GM19455 (cell line): ENCODE results near the gene ZNF117.
"Not testable (repeated sequence)": the region's sequence is repeated elsewhere in the genome, so short reads cannot be mapped to it uniquely, and the experiment has no call there.

ENCODE experiments used
- ATAC-seq: cut with Tn5 transposase; IDR thresholded peaks from one replicate; pipeline ENCODE4 v1.9.1; 2021; ENCODE audit not compliant: unreplicated experiment

The ZNF117 gene

DNA sequence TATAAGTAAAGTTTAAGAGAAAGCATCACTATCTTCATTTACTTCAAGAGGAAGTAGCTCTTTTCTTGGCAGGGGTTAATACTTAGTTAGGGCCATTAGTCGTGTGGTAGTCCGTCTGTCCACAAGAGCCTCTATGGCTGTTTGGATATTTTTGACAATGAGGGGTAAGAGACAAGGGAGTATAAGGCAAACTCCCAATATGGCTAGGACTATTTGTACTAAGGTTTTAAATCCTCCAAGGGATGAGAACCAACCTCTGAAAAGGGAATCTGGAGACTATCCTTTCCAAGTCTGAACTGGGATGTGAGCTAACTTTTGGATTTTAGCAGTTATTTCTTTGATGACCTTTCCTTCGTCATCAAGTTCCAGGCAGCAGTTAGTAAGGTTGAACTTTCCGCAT lies at the start of gene ZNF117:
Gene ZNF117 (minus strand): TSS at position 101 of the 400 bp plus-strand sequence.
- no peak for ATAC-seq

DNA sequence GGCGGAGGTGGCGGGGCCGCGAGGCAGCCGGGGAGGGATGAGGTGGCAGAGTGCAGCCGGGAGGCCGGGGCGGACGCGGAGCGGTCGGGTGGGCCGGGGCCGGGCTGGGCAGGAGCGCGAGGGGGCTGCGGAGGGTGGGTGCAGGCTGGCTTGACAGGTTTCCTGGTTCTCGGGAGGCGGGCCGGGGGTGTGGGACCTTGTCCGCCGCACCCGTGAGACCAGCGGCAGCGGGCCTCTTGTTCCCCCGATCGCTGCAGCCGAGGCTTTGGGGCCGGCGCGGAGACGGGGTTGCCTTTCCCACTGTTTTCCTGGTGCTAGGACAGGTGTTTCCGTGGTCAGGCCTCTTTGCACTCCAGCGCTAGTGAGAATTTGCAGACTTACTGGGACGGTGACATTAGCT lies 47.9 kb upstream of the ZNF117 start:
- peak; percentile 16 for ATAC-seq

DNA sequence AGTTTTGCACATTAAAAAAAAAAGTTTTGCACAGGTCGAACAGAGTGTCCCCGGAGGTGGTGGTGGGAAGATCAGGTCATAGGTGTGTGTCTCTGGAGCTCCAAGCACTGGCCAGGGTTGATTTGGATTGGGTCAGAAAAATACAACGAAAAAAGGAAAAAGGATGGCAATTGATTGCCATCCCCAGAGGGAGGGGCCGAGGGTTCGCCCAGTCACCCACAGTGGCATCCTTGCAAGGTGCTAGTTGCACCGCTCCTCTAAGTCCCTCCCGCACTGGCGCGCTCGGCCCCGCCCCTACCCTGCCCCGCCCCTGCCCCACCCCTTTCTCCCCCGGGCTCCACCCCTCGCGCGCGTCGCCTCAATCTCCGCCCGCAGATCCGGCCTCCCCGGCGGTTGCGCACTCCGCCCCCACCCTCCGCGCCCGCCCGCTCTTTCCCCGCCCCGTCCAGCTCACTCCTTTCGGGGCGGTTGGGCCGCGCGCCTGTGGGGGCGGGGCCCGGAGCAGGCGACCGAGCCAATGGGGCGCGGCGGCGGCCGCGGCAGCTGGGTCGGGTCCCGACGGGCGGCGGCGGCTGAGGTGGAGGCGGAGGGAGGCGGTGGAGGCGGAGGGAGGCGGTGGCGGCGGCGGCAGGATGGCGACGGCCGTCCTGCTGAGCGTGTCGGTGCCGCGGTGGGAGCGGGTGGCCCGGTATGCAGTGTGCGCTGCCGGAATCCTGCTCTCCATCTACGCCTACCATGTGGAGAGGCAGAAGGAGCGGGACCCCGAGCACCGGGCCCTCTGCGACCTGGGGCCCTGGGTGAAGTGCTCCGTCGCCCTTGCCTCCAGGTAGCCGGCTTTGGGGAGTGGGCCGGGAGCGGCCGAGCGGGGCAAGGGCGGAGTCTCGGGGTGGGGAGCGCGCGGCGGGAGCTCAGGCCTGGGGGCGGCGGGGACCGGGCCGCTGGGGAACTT lies 47.2 kb upstream of the ZNF117 start:
- ATAC-seq = peak; percentile 80

DNA sequence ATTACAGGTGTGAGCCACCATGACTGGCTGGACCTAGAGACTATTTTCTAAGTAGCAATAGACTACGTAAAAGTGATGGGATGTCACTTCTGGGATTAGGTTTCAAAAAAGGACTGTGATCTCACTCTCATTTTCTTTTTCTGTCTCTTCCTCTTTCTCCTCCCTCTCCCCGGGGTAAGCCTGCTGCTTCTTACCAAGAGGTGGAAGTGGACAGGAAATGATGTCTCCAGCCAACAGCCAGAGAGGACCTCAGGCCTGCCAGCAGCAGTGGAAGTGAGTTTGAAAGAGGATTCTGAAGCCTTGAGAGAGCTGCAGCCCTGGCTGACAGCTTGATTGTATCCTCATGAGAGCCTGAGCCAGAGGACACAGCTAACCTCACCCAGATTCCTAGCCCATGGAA lies 45.7 kb upstream of the ZNF117 start:
- not testable (repeated sequence) for ATAC-seq

DNA sequence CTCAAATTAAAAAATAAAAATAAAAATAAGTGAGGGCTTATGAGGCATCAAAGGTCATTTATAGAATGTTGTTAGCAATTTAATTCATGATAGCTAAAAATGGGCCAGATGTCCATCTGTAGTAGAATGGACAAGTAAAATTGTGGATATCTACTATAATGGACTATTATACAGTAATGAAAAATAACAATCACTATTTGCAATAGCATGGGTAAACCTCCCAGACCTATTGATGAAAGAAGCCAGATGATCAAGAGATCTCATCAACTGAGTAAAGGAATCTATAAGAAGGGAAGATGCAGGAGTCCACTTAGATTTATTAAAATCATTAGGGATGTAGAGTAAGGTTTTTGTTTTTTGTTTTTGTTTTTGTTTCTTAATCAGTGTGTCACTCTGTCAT lies 44.6 kb upstream of the ZNF117 start:
- ATAC-seq = not testable (repeated sequence)

DNA sequence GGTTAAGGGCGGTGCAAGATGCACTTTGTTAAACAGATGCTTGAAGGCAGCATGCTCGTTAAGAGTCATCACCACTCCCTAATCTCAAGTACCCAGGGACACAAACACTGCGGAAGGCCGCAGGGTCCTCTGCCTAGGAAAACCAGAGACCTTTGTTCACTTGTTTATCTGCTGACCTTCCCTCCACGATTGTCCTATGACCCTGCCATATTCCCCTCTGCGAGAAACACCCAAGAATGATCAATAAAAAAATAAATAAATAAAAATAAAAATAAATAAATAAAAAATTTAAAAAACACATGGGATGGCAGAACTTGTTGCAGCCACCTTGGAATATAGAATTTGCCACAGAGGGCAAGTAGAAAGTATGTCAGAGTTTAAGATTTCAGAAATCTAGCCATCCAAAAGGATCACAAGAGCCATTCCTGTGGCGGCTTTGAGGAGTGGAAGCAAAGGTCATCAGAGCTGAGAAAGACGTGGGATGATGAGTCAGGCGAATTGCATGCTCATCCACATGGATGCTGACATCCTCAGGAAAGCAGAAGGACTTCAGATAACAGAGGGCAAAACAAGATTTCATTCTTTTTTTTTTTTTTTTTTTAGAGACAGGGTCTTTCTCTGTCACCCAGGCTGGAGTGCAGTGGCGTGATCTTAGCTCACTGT lies 43.4 kb upstream of the ZNF117 start:
- ATAC-seq = not testable (repeated sequence)

DNA sequence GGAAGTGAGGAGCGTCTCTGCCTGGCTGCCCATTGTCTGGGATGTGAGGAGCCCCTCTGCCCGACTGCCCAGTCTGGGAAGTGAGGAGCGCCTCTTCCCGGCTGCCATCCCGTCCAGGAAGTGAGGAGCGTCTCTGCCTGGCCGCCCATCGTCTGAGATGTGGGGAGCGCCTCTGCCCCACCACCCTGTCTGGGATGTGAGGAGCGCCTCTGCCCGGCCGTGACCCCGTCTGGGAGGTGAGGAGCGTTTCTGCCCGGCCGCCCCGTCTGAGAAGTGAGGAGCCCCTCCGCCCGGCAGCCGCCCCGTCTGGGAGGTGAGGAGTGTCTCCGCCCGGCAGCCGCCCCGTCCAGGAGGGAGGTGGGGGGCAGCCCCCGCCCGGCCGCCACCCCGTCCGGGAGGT lies 42.6 kb upstream of the ZNF117 start:
- ATAC-seq = not testable (repeated sequence)

DNA sequence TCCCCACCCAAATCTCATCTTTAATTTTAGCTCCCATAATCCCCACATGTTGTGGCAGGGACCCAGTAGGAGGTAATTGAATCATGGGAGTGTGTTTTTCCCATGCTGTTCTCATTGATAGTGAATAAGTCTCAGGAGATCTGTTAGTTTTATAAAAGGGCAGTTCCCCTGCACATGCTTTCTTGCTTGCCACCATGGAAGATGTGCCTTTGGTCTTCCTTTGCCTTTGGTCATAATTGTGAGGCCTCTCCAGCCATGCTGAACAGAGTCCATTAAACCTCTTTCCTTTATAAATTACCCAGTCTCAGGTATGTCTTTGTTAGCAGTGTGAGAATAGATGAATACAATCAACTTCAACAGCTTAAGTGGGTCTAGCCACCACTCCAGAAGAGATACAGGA lies 34.2 kb upstream of the ZNF117 start:
- ATAC-seq = not testable (repeated sequence)

DNA sequence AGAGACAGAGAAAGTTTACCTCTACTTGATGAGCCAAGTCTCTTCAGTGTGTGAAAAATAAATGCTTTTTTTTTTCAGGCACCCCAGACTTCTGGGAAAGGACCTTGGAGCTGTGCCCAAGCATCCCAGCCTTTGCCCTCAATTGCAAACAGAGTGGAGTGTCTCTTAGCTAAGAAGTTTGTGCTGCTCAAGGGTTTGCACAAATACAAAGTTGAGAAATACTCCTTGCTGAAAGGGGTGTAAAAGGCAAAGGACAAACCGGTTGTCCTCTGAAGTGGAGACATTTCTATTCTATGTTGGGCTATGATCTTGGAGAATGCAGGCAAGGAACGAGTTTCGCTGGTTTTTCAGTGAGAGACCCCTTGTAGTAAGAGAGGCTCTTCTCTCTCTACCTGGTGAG lies 30.1 kb upstream of the ZNF117 start:
- not testable (repeated sequence) for ATAC-seq

DNA sequence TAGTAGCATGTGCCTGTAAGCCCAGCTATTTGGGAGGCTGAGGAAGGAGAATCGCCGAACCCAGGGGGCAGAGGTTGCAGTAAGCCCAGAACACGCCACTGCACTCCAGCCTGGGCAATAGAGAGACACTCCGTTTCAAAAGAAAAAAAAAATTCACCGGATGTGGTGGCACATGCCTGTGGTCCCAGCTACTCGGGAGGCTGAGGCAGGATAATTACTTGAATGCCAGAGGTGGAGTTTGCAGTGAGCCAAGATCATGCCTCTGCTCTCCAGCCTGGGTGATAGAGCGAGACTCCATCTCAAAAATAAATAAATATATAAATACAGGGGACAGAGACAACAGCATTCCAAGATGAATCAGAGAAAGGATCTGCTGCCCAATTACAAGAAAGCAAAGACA lies 19.0 kb upstream of the ZNF117 start:
- not testable (repeated sequence) for ATAC-seq

DNA sequence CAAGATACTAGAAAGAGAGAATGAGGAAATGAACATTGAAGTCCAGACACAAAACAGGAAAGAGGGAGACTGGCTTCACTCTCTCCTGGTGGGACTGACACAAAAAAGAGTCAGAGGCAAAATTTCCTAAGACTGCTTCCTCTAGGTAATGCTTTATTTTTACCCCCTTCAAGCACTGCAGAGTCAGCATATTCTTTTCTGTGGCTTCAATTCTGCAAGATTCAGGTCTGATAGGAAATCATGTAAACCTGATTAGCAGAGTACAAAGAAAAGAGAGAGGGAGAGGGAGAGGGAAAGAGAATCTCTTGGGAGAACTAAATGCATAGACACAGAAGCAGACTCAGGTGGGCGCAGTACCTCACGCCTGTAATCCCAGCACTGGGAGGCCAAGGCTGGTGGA lies 18.6 kb upstream of the ZNF117 start:
- ATAC-seq = not testable (repeated sequence)

DNA sequence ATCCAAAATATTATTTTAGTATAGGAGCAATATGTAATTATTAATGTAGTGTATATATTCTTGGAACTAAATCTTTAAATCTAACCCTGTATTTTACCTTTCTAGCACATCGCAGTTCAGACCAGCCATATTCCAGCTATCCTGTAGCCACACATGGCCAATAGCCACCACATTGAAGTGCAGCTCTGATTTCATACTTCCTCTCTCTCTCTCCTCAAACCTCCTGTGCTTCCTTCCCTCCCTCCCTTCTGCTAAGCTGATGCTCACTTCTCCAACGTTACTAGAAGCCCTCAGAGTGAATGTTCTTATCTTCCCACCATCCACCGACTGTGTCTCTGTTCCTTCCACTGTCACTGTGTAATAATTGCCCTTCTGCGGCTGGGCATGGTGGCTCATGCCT lies 16.2 kb upstream of the ZNF117 start:
- ATAC-seq = not testable (repeated sequence)

DNA sequence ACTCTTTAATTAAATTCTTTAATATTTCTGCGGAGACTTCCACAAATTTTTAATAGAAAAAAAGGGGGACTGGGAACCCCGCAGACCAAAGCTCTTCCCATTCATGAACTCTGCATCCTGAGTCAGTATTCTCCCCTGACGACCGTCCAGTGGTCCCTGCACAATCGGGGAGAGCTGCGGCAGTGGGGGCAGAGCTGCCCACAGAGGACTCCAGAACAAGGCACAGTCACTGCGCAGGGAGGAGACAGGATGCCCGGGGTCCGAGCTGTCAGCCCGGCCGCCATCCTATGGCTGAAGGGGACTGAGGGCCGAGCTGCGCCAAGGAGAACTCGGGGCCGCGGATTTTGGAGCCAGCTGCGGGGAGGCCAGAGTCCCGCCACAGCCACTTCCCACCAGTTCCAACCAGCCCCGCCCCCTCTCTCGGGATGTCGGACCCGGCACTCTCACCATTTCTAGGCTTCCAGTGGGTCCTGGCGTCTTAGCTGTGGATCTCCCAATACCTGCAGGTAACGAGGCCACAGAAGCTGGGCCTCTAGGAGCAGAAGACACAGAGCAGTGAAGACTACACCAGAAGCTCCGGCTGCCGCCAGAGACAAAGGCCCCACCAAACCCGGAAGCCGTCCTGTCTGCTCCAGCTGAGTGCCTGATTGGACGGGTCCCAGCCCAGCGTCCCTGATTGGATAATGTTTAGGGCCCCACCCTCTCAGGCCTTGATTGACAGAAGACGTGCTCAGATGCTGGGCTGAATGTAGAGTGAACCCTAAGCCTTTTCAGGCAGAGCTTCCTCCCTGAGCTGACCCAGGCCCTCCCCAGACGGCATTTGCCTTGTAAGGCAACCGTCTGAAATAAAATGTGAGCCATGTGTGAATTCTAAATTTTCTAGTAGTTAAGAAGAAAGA lies 15.5 kb upstream of the ZNF117 start, which contains the start of gene ERV3-1:
Gene ERV3-1 (minus strand): TSS at position 594 of the 899 bp plus-strand sequence. CDS start 13,661 bp downstream, outside the sequence.
- peak; percentile 100 for ATAC-seq

DNA sequence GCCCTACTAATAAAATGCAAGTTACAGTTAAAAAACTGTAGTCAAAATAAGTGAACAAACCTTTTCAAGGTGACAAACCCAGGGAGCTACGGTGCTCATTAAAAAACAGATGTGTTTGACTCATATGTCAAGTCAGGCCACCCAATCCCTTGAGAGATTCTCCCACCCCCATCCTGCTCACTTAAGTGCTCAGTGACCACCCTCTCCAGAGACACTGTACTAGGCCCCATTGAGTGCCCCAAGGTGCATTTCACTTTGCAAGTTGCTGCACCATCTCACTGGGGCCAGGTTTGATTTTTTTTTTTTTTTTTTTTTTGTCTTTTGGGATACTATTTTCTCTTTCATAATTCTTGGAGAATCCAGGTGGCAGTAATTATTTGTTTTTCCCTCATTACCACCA lies 13.7 kb upstream of the ZNF117 start:
- no peak for ATAC-seq

DNA sequence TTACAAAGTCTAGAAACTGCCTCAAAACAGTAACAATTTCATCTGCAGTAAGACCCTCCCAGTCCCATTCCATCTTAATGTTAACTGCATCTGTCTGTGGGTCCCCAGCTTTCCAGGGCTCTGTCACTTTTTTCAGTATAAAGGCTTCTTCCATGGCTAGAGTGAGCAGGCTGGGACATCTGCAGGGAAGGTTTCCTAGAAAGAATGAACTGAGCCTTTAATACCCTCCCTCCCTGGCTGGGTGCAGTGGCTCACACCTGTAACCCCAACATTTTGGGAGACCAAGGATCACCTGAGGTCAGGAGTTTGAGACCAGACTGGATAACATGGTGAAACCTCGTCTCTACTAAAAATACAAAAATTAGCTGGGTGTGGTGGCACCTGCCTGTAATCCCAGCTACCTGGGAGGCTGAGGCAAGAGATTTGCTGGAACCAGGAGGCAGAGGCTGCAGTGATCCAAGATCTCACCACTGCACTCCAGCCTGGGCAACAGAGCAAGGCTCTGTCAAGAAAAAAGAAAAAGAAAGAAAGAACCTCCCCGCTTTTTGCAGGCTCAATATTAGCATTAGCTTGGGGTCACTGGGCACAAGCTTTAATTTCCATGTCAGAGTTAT lies 12.2 kb upstream of the ZNF117 start:
- ATAC-seq = no peak

DNA sequence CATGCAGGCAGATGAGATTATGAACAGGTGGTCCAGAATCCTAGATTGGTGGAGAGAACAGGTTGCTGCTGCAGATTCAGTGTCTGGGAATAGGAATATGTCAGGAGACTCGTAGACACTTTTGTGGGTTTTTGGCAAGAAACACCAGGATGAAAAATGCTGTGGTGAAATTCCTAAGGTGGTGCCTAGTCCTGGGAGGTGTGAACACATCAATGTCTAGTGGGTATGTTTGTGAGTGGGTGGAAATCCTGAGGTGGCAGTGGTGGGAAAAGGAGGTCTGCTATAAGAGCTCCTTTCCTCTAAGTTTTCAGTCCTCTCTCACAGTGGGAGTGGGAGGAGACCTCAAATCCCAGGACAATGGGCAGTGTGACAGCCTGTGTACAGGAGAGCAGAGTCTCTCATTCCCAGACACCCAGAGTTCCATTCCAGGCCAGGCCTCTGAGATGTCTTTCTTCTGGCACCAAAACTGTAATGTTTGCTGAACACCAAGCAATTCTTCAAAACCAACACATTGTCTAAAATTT lies 10.5 kb upstream of the ZNF117 start:
- ATAC-seq = no peak

DNA sequence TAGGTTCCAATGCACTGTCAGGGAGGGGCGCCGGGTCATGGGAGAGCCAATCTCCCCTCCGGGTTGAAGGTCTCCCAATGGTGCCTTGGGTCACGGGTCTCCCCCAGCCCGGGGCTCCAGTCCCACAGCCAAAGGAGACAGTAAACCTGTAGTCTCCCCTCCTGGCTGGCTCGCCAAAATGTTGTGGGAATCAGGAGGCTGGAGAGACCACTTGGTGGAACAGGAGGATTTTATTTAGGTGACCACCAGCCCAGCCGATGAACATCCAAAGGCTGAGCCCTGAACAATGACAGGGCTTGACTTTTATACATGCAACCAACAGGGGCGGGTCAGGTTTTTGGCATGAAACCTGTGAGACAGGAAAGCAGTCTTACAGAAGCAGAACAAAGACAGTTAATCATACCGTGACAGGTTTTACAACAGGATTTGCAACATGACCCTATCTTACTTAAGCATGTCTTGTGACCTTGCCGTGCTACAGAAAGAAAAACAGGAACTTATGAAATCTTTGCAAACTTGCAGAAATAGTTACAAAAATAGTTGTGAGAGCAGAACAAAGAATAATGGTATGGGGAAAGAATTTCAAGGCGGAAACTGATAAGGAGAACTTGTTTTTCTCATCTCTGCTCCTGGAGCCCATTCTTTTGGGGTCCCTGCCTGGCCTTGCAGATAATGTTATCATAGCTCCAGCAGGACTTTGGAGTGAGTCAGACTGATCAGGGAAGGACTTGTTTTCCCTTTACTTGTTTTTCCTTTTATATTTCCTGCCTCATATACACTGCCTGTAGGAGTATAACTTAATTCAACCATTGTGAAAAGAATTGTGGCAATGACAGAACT lies 8.5 kb upstream of the ZNF117 start:
- ATAC-seq = no peak

DNA sequence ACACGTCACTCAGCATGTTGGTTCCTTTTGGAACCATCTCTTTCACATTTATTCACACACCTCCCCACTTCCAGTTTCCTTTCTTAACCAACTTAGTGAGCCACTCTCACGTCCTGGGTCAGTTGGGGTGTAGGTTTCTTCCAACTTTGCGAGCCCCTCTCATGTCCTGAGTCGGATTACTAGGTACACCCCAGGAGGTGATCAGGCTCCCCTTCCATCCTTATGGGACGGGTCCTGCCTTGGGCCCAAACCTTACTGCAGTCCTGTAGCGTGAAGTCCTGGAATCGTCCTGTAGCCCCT lies 8.0 kb upstream of the ZNF117 start:
- no peak for ATAC-seq

DNA sequence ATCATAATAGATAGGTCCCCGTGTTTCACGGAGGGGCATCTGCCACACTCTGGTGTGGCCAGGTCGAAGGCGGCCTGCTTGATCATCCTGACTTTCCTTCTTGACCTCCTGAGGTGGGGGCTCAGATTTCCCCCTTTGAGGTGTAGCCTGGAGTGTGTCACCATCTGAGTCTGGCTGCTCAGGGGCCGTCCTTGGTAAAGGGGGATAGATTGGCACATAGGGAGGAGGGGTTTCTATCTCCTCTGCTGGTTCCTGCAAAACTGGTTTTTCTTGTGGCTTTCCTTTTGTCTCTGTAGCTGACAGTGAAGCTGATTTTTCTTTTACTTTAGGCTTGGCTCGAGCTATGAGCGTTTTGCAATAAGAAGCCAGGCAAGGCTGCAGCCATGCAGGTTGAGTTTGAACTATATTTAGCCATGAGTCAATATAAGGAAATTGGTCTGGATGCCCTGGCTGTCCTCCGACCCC lies 7.1 kb upstream of the ZNF117 start:
- no peak for ATAC-seq
